TTC549 (cell line): Measurements from ENCODE around the gene TMEM139.
"Not testable (repeated sequence)": the region's sequence is repeated elsewhere in the genome, so short reads cannot be mapped to it uniquely, and the experiment has no call there.

Experiments
- FAIRE-seq: peaks from 2 replicates; lab custom pipeline; 2012; peaks lifted over from hg19 to GRCh38; lab: Jason Lieb, UNC

The TMEM139 gene

DNA sequence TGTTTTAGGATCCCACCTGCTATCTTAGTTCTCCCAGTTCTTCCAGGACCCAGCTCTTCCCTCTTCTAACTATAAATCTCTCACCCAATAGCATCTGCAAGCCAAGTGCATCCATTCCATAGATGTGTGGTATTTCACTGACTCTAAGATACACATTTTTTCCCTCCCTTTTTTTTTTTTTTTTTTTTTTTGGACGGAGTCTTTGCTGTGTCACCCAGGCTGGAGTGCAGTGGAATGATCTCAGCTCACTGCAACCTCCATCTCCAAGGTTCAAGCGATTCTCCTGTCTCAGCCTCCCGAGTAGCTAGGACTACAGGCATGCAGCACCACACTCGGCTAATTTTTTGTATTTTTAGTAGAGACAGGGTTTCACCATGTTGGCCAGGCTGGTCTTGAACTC, 5.1 kb downstream of the TMEM139 start:
- FAIRE-seq, result not testable (repeated sequence)

DNA sequence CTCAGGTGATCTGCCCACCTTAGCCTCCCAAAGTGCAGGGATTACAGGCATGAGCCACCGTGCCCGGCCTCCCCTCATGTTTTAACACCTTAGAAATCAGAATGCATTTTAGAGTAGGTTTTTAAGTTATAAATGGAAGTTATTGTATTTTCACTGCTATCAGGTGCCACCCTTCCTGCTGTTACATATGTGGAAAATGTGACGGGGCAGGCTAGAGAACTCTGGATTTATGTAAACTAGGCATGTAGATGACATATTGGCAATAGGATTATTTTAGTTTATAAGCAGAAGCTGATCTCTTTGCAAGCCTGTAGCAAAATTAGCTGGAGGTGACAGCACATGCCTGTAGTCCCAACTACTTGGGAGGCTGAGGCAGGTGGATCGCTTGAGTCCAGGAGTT, 5.5 kb downstream of the TMEM139 start:
- no peak for FAIRE-seq

GRCh38 chr7:143292876-143293275, 8.1 kb downstream of the TMEM139 start:
- FAIRE-seq, result no peak

DNA sequence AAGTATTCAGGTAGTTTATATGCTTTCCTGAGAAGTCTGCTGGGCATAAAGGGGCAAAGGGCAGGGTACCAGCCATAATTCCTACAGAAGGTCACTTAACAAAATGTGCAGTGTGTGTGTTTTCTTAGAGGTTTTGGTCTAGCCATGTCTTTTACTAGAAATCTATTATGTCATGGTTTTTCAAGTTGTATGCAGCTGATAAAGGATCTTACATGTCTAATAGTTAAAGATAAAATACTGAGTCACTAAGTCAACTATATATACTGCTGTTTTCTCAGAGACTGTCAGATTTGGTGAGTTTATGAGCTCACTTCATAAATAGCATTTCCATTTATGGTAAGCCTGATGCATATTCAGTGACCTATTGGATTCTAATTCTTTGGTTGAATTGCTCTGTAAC, 11.1 kb downstream of the TMEM139 start:
- no peak for FAIRE-seq

GRCh38 chr7:143296686-143297085, 11.9 kb downstream of the TMEM139 start:
- FAIRE-seq, result no peak

- no peak for FAIRE-seq
Measured at GRCh38 chr7:143299346-143299745, 14.6 kb downstream of the TMEM139 start.

GRCh38 chr7:143299840-143300239, 15.1 kb downstream of the TMEM139 start:
- no peak for FAIRE-seq

DNA sequence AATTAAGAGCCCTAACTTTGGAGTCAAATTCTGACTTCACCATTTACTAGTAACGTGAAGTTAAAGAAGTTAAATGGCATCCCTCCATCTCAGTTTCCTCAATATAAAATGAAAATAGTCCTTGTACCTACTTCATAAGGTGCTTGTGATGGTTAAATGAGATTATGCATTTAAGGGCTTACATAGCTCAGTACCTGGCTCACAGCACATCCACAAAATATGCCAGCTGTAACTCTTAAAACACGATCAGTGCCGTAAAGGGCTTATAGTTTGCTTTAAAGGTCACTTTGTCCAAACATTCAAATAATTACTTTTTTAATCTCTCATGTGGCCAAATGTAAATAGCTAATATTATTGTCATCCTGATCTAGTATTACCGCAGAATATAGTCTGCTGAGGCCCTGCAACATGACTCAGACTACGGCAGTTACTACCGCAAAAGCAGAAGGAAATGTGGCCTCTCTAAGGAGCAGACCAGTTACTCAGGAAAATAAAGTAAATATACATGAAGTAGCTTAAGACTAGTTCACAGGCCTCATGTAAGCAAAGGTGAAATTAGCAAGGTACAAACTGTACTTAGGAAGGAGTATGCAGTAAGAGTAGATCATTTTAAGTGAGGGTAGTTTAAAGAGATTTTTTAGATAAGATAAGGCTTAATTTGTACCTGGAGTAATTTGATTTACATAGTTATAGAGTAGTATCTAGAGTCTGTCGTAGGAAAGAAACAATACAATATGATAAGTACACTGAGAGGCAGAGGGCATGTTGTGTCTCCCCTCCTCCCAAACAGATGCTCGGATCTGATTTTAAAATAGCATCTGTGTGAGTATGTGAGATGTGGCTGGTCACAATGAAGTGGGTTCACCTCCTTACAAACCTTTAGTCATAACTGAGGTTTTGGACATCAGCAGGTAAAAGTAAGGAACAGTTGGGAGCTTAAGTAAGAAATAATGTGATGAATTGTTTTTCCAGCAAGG, 16.5 kb downstream of the TMEM139 start:
- no peak for FAIRE-seq

- no peak for FAIRE-seq
Measured at GRCh38 chr7:143303733-143304132, 19.0 kb downstream of the TMEM139 start.

GRCh38 chr7:143304938-143305337, 20.2 kb downstream of the TMEM139 start:
- FAIRE-seq, result no peak

- no peak for FAIRE-seq
Measured at GRCh38 chr7:143305423-143306070, 20.8 kb downstream of the TMEM139 start.

DNA sequence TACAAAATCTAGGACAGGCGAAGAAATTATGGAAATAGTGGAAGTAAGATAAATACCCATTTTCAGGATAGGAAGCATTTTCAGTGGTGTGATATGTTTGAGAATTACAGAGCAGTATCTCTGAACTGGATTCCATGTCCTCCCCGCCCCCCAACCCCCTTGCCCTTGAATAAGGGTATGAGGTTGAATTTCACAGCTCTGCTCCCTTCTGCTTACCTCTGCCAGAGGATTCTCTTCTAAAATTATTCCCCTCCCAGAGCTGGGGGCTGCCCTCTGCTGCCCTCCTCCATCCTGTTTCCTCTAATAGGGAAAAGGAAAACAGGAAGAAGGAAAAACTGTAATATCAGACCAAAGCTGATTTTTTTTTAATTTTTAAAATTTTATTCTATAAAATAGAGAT, 23.9 kb downstream of the TMEM139 start:
- FAIRE-seq, result no peak

DNA sequence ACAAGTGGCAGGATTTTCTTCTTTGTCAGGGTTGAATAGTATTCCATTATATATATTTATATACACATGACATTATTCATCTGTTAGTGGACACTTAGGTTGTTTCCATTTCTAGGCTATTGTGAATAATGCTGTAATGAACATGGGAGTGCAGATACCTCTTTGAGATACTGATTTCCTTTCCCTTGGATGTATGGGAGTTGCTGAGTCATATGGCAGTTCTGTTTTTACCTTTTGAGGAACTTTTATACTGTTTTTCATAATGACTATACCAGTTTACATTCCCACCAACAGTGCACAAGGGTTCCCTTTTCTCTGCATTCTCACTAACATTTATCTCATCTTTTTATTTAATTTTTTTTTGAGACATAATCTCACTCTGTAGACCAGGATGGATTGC, 29.4 kb downstream of the TMEM139 start:
- no peak for FAIRE-seq

DNA sequence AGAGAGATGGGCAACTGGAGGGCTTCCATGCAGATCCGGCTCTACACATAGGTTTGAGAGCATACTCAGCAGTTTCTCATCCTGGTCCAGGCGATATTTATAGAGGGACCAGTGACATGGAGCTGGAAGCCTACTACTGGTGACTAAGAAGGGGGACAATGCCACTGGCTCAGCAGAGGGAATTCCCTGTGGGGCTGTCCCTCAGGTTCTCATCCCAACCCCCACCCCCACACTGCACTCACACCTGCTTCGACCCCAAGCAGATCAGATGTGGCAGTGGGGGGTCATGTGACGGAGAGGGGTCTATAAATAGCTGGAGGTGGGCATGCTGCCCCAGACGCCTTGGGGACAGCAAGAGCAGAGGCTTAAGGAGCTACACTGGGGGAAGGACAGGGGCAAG, 31.0 kb downstream of the TMEM139 start, which contains the start of gene CLCN1:
Gene CLCN1, plus strand, starts transcription at position 336 of the 400 bp plus-strand sequence. CDS start 102 bp downstream, outside the sequence.
- no peak for FAIRE-seq

DNA sequence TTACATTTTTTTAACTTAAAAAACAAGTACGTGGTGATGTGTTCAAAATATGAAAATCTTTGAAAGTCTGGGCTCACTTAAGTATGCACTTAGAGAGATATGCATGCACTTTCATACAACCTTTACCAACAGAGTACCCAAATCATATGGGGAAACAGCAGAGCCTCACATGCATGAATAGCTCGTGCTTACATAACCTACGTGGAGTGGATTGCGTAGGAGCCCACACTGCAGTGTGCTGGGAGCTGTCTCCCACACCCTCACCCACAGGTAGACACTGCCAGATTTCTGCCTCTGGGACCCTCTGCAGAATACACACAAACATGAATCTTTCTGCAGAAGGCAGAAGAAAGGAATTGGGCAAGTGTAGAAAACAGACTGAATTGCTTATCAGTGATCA, 31.7 kb downstream of the TMEM139 start:
- no peak for FAIRE-seq

- FAIRE-seq, result no peak
Measured at GRCh38 chr7:143318661-143319060, 33.9 kb downstream of the TMEM139 start.

- FAIRE-seq, result no peak
Measured at GRCh38 chr7:143320620-143321019, 35.9 kb downstream of the TMEM139 start.

DNA sequence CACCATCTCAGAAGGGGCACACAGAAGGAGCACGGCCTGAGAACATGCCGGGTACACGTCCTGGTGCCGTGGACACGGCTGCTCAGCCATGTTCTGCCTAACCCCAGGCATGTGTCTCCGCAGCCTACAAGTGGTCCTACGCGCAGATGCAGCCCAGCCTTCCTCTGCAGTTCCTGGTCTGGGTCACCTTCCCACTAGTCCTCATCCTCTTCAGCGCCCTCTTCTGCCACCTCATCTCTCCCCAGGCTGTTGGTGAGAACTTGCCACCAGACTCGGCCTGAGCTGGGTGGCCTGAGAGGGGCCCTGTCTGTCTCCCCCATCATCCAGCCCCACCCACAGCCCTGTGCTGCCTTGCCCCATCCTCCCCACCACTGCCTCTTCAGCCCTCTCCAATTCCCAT, 36.5 kb downstream of the TMEM139 start:
- no peak for FAIRE-seq

DNA sequence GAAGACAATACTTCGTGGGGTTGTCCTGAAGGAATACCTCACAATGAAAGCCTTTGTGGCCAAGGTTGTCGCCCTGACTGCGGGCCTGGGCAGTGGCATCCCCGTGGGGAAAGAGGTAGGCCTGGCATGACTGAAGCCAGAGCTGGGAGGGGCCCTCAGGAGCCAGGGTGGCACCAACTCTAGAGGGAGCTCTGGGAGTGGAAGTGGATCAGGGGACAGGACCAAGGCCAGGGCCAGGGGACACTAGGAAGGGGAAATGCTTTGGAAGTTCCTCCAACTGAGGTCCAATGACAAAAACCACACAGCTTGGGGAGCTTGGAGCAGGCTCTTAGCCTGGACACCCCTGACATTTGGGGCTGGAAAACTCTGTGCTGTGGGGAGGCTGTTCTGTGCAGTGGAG, 37.0 kb downstream of the TMEM139 start:
- no peak for FAIRE-seq

GRCh38 chr7:143322760-143323633, 38.2 kb downstream of the TMEM139 start:
- no peak for FAIRE-seq

- FAIRE-seq, result no peak
Measured at GRCh38 chr7:143323653-143324052, 38.9 kb downstream of the TMEM139 start.

- no peak for FAIRE-seq
Measured at GRCh38 chr7:143325240-143325639, 40.5 kb downstream of the TMEM139 start.
